ENCODE measurements around the gene BCOR.

The BCOR gene

DNA sequence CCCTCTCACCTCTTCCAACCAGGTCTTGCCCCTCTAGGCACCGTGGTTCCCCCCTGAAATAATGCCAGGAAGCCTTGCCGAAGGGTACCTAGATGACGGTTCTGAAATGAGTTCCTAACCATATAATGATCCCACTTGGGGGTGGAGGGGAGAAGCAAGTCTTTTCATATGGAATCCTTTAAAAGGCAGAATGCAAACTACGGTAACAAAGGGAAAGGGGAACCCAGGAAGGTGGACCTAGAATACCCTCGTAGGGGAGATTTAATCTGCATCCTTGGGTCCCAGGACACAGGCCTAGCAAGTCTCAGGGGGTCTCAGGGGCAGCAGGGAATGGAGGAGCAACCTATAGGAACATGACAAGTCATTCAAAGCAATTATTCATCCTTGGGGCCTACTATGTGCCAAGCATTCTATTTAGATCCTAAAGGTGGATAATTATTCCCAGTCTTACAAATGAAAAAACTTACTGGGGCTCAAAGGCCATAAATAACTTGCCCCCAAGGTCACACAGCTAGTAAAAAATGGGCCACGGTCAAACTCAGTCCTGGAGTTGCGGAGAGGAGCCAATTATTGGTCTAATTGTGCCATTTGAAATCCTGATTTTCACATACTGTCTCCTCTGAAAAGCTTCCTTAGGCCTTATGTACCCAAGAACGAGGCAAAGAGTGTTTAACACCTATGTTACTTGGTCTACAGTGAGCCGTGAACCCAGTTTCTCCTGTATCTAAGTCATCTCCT lies 8.8 kb downstream of the BCOR start:
- no peak for DNase-seq
- TF ChIP-seq GATA1 (IDR thresholded peaks at IDR 0.05; ENCODE audit: low read depth, low read length) = no peak
- no peak for TF ChIP-seq POLR2A (IDR thresholded peaks at IDR 0.05; ENCODE audit: low read length)

DNA sequence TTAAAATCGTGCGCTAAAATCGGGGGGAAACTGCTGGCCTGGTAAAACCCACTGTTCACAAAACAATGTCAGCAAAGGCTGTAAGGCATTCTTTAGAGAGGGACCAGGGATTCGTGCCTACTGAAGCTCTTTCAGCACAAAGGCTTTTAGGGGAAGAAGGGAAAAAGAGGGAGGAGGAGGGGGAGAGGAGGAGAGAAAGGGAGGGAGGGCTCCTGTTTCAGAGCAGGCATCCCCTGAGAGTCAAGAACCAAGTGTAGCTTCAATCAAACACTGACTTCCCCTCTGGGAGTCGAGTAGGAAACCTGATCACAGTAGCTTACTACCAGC lies 9.5 kb downstream of the BCOR start:
- TF ChIP-seq POLR2A (IDR thresholded peaks at IDR 0.05; ENCODE audit: low read length) (no peak), GATA1 (IDR thresholded peaks at IDR 0.05; ENCODE audit: low read depth, low read length) (no peak)
- no peak for DNase-seq

DNA sequence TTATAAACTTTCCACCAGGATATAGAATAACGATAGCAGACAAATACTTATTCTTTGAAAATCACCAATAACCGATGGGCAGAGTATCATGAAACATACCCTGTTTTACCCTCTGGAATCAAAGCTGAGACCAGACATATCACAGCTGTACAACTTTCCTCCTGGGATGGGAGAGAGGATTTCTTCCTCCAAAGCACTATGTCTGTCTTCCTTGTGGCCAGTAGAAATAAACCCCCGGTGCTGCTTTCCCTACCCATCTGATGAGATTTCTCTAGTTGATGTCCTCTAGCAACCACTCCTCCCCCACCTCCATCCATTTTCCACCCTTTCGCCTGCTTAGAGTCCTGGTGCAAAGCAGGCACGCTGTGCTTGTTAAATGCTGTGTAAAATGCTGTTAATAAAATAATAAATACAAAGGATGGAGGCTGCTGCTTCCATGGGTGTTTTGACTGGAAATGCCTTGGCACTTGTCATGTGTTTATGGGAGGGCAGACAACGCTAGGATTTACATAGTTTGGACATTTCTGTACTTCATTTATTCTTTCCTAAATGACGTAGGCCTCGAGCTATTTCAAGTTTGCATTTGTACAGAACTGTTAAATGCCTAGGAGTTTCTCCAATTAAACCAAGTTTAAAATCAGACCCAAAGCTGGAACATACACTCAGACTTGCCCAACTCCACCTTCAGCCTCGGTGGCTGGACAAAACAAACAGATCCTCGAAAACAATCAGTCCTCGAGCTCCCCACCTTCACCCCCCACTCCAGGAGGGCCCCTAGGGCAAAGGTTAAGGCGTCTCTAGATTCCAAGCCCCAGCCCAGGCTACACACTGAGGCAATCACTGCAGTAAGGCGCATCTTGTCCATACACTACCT lies 10.1 kb downstream of the BCOR start:
- TF ChIP-seq POLR2A (IDR thresholded peaks at IDR 0.05; ENCODE audit: low read length) (no peak), GATA1 (IDR thresholded peaks at IDR 0.05; ENCODE audit: low read depth, low read length) (no peak)
- DNase-seq = no peak

DNA sequence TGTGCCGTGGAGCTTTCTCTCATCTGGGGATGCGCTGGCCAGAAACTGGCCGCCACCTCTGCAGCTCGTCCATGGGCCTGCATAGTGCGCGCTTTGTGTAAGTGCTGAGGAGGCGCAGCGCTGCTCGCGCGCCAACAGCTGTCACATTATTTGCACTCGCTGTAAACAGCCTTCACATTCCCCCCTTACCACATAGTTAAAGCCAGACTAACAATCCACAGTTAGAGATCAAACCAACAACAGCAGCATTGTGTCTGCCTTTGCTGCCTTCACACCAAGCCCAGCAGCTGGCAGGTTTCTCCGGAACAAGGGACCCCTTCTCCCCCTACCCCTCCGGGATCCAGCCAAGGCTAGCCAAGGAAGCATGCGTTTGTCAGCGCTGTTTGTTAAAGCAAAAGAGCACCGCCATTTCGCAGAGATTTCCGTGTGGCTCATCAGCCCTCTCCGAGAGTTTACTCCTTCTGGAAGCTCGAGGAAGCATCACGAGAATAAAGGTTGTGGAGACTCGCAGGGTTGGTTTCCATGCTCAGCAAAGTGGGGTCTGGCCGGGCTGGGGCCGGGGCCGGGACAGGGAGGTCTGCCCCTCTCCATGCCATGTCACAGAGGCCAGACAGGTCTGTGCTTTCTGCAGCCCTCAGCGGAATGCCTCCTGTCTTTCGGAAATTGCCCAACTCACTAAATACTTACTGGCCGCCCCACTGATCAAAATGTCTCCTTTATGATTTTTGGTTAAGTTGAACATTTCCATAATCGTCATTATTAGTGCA lies 11.0 kb downstream of the BCOR start:
- no peak for DNase-seq
- TF ChIP-seq GATA1 (IDR thresholded peaks at IDR 0.05; ENCODE audit: low read depth, low read length) (no peak), POLR2A (IDR thresholded peaks at IDR 0.05; ENCODE audit: low read length) (no peak)

DNA sequence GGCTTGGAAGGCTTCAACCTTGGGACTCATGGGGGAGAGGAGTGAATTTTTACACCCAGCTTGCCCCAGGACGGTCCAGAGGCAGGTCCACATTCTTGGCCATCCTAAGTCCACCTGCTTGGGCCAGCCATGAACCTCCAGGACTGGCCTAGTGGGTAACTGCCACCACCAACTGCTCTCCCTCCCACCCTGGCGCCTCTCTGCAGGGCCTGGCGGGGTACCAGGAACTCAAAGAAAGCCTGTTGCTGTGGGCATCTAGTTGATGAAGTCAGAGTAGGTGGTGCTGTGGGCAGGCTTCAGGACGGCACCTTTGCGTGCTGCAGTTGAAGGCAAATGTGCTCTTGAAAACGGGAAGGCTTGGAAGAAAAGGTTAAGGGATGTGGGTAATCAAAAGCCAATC lies 12.0 kb downstream of the BCOR start:
- TF ChIP-seq GATA1 (IDR thresholded peaks at IDR 0.05; ENCODE audit: low read depth, low read length) (no peak), POLR2A (IDR thresholded peaks at IDR 0.05; ENCODE audit: low read length) (no peak)
- no peak for DNase-seq

DNA sequence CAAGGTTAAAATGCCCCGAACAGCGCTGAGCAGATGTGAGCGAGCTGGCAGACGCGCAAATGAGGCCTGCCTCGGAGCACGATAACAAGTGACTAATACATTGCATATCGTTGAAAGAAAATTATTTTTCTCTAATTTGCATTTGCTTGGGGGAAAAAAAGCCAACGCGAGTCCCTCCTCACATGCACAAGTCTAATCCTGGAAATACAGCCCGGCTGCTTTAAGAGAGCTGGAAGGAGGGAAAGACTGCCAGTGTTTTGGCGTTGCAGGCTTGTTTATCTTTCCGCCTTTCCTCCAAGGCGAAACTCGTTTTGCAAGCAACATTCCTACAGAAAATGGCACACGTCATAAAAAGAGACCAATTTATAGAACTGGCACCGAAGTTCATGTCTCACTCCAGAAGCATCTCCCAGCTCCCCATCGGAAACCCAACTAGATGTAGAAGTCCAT lies 12.6 kb downstream of the BCOR start:
- DNase-seq = no peak
- TF ChIP-seq POLR2A (IDR thresholded peaks at IDR 0.05; ENCODE audit: low read length) = no peak
- TF ChIP-seq GATA1 (IDR thresholded peaks at IDR 0.05; ENCODE audit: low read depth, low read length) = no peak

DNA sequence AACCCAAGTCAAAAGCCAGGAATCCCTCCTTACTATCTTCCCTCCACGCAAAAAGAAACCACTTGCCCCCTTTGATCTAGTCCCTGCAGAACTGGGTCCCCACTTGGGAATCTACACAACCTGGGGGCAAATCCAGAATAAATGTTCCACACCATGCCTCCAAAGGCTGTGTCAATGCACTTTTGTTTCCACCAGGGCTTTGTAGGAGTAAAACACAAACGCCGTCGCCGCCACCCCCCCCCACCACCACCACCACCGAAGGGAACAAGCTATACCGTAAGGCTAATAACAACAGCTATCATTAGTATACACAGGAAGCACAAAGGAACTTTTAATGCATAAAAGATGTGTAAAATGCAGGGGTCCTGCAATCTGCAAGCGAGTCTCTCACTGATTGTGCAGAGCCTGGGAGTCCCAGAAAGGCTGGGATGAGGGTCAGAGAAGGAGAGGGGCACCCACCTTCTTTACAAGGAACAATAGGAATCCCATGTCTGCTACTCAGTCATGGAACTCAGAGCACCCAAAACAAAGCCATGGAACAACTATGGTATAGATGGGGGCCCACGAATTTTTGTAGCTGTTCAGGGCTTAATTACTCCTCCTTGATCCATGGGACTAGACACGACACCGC lies 13.2 kb downstream of the BCOR start:
- TF ChIP-seq GATA1 (IDR thresholded peaks at IDR 0.05; ENCODE audit: low read depth, low read length) (no peak), POLR2A (IDR thresholded peaks at IDR 0.05; ENCODE audit: low read length) (no peak)
- no peak for DNase-seq

DNA sequence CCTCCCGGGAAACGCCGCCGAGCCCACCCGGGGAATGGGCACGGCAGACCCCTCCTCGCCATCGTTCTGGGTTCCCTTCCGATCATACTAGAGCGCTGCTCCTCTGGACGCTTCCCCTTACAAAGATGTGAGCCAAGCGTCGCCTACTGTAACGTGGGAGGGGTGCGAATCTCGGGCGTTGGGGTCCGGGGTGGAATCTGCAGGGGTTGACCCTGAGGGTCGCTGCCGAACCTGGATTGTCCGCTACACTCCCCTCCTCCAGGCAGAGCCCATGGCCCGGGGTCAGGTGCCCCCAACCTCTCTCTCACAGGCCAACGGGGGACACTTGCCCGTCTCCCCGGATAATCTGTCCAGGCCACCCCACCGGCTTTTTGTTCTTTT lies 13.8 kb downstream of the BCOR start:
- DNase-seq = no peak

DNA sequence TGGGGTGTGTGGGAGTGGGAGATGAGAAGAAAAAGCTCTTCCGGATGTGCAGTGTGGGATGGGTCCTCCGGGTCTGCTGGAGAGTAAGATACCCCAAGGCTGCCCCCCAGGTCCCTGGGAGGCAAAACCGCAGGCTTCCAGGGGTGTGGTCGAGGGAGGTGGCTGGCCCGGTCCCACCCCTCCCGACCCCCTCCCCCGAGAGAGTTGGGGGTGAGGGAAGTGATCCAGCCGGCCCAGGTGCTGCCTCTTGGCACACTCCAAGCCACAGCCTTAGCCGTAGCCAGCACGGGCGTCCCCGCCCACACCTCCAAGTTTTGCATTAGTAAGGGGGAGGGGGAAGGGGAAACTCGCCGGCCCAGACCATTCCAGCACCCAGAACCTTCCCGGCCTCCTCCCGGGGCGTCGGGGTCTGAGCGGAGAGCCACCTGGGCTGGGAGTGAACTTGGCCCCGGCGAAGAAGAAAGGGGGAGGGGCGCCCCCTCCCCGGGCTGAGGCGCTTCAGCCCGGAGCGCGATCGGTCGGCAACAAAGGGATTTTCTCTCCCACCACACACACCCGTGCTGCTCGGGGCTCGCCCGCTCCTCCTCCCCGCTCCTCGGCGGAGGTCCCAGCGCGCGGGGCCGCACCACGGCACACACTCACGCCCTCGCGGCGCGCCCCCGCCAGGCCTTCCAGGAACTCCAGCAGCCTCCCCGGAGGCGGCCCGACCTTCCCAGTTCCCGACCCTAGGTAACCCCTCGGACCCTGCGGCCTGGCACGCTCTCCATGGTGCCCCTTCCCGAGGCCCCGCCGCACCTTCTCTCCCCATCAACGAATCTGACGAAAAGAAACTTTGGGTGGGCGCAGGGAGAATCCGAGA lies 14.4 kb downstream of the BCOR start:
- TF ChIP-seq POLR2A (IDR thresholded peaks at IDR 0.05; ENCODE audit: low read length) (no peak), GATA1 (IDR thresholded peaks at IDR 0.05; ENCODE audit: low read depth, low read length) (no peak)
- DNase-seq = peak; percentile 2 to 24

More for the DNA sequence above, 13.8 kb downstream of the BCOR start:
- TF ChIP-seq GATA1 (IDR thresholded peaks at IDR 0.05; ENCODE audit: low read depth, low read length) (no peak), POLR2A (IDR thresholded peaks at IDR 0.05; ENCODE audit: low read length) (no peak)

DNA sequence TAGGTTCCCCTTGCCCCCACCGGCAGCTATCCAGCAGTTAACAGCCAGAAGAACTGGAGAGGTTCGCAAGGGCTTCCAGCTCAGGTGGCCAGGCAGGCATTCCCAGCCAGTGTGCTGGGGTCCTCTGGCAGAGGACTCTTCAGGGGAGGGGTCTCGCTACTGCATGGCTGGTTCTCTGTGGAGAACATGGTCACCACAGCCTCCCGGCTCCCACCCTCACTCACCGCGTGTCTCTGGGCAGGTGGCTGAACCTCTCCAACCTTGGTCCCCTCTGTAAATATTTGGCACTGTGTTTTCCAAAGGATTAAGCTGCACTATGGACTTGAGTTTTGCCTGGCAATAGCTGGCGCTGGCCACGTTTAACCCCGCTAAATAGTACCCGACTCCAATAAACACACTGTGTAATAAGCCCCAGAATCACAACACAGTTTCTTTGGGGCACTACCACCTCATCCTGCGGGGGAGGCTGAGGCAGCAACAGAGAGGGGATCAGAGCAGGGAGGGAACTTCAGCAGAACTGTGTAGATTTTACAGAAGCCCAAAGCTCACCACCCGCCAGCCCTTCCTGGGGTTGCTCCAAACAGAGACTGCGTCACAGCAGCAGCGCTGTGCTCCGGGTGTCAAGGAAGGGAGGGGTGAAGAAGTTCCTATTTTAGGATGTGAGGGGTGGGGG lies 15.2 kb downstream of the BCOR start:
- TF ChIP-seq GATA1 (IDR thresholded peaks at IDR 0.05; ENCODE audit: low read depth, low read length) (no peak), POLR2A (IDR thresholded peaks at IDR 0.05; ENCODE audit: low read length) (no peak)
- no peak for DNase-seq

DNA sequence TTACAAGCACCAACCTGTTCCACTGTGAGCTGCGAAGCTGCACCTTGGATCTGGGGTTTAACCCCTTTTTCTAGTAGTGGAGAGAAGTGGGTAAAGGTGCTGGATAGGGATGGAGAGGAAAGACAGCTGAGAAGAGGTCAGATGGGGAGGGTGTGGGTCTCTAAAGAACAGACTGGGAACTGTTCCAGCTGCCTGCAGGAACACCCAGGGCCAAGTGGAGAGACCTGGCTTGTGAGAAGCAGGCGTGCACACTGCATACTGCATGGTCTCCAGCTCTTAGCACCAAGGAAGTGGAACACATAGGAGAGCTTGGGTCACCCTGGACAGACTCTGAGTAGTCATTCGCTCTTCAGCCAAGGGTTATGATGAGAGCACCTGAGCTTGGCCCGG lies 16.1 kb downstream of the BCOR start:
- DNase-seq = no peak
- no peak for TF ChIP-seq GATA1 (IDR thresholded peaks at IDR 0.05; ENCODE audit: low read depth, low read length)
- no peak for TF ChIP-seq POLR2A (IDR thresholded peaks at IDR 0.05; ENCODE audit: low read length)

DNA sequence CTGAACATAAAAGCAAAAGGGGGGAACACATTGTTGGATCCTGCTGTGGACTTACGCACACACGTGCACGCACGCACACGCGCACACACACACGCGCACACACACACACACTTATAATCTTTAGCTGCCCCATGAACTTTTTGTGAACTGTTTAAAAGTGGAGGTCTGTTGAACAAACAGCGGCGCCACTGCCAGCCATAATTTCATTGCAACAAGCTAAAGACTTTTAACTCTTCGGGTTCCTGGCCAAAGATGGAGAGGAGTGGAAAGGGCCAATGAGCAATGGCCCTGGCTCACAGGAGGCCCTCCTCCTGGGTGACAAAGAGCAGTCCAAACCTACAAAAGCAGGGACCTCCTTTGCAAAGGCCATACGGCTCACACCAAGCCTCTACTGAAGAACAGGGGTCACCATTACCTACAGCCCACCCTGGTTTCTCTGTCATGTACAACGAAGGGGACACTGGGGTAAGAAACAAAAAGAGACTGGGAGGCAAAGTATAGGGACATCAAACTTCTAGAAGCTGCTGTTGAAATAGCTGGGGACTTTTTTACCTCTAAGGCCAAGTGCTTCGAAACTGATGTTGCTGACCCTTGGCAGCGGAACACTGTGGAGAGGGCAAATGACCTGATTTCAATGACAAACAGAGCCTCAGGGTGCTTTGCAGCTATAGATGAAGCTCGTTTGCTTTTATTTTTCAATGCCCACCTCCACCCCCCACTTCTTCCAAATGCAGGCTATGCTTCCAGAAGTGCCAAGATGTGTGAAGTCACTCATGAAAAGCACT lies 16.7 kb downstream of the BCOR start:
- DNase-seq = peak in 1 of 2 experiments; percentile 0
- TF ChIP-seq GATA1 (IDR thresholded peaks at IDR 0.05; ENCODE audit: low read depth, low read length) (no peak), POLR2A (IDR thresholded peaks at IDR 0.05; ENCODE audit: low read length) (no peak)

Data from erythroblast (primary cell).